ENCODE results near the gene MRPL53. TPM values are rescaled to one million over a fixed set of nuclear protein-coding genes. Genes with fewer than 3 reads are reported as not detected.

MRPL53 gene
- total and polyA plus RNA-seq, 2 of the 4 experiments (the other 2 are of a cell fraction): 5.2 to 39.0 TPM

GRCh38 chr2:74448771-74449170 is 23.7 kb downstream of the MRPL53 start:
- no peaks in the 10 kb centered on the region for H3K4me1 ChIP-seq (ENCODE audit: control insufficient read depth, insufficient read depth, low read length)
- dilution Hi-C loops (cut with HindIII; ENCODE audit: low sequenced_read_pairs, unreplicated experiment): no loop called here
- no peak overlapping the region for H3K4me2 ChIP-seq (ENCODE audit: low read depth, low read length)
- peaks cover 5% of the 10 kb centered on the region; the same call in 1 of the 2 replicates for H3K27me3 ChIP-seq (ENCODE audit: control insufficient read depth, insufficient read depth, low read length)
- no peaks in the 10 kb centered on the region for H3K79me1 ChIP-seq (ENCODE audit: low read depth in 1 of 2, low read length in 2 of 2)
- no peak for TF ChIP-seq NFE2L2 (IDR thresholded peaks at IDR 0.05; ENCODE audit: low read depth, low read length)
- TF ChIP-seq MXI1 (IDR thresholded peaks at IDR 0.05; ENCODE audit: borderline replicate concordance, low read depth, low read length): no peak
- no peak for TF ChIP-seq RFX5 (IDR thresholded peaks at IDR 0.05; ENCODE audit: low read depth, low read length)
- TF ChIP-seq MAFK (IDR thresholded peaks at IDR 0.05; ENCODE audit: low read depth, low read length): no peak
- no peak for TF ChIP-seq USF2 (IDR thresholded peaks at IDR 0.05; ENCODE audit: low read depth, low read length)
- TF ChIP-seq SMC3 (IDR thresholded peaks at IDR 0.05; ENCODE audit: low read depth, low read length): no peak
- no peak for TF ChIP-seq CEBPB (IDR thresholded peaks at IDR 0.05; ENCODE audit: low read depth, low read length)
- no peak for TF ChIP-seq BHLHE40 (IDR thresholded peaks at IDR 0.05; ENCODE audit: low read depth, low read length)
- no peak for TF ChIP-seq CHD1 (IDR thresholded peaks at IDR 0.05; ENCODE audit: low read depth, low read length)
- TF ChIP-seq ELK1 (IDR thresholded peaks at IDR 0.05; ENCODE audit: borderline replicate concordance, low read depth, low read length): no peak
- no peak for TF ChIP-seq RAD21 (IDR thresholded peaks at IDR 0.05; ENCODE audit: low read length)
- no peak for TF ChIP-seq RCOR1 (IDR thresholded peaks at IDR 0.05; ENCODE audit: insufficient replicate concordance, low read length)
- no peak for TF ChIP-seq FOS (IDR thresholded peaks at IDR 0.05; ENCODE audit: low read depth, low read length)
- TF ChIP-seq POLR2A (IDR thresholded peaks at IDR 0.05; ENCODE audit: low read depth, low read length): no peak
- TF ChIP-seq CTCF (conservative IDR thresholded peaks at IDR 0.05; ENCODE audit: low read depth, low read length): no peak
- no peak for TF ChIP-seq MAZ (IDR thresholded peaks at IDR 0.05; ENCODE audit: borderline replicate concordance, low read depth, low read length)
- H2BK15ac ChIP-seq (ENCODE audit: low read depth, low read length): no peak overlapping the region
- no peak overlapping the region for H3K56ac ChIP-seq (ENCODE audit: extremely low read depth, insufficient read depth, low read length)
- ChIA-PET POLR2A (ENCODE audit: unreplicated experiment) (no interaction called here), CTCF (no interaction called here)
- WGBS, 2 experiments (ENCODE audit: extremely low coverage in 2 of 2, insufficient read length in 1 of 2): no CpG with 5 or more reads among the region's 2 CpGs
- H2AFZ ChIP-seq (replicated peaks; ENCODE audit: low read length, poor library complexity): no peak overlapping the region
- no peak overlapping the region for H3K14ac ChIP-seq (replicated peaks; ENCODE audit: low read depth, low read length)
- no peak overlapping the region for H4K8ac ChIP-seq (ENCODE audit: low read depth in 2 of 2, low read length in 2 of 2)
- H3K23ac ChIP-seq (ENCODE audit: low read depth, low read length): no peak overlapping the region
- ATAC-seq (ENCODE audit: low read depth): no peak
- no TSS peak for BruUV-seq (replicated peaks)
- H2BK5ac ChIP-seq (ENCODE audit: low read depth, low read length, poor library complexity, severe bottlenecking): no peak overlapping the region
- H3K9me3 ChIP-seq (ENCODE audit: control insufficient read depth, insufficient read depth, low read length): no peaks in the 10 kb centered on the region
- no peak overlapping the region for H2BK20ac ChIP-seq (ENCODE audit: low read depth, low read length)
- no peak overlapping the region for H4K91ac ChIP-seq (ENCODE audit: insufficient read depth, low read depth, low read length)
- no peaks in the 10 kb centered on the region for H3K9me1 ChIP-seq (ENCODE audit: insufficient read depth, low read length)
- H4K5ac ChIP-seq (ENCODE audit: low read depth, low read length): no peak overlapping the region
- no peak overlapping the region for H2AK9ac ChIP-seq (replicated peaks; ENCODE audit: low read depth, low read length, poor library complexity)
- no peak overlapping the region for H2BK120ac ChIP-seq (ENCODE audit: low read depth, low read length)
- intact Hi-C loops (cut with micrococcal nuclease): no loop called here
- in situ Hi-C loops (cut with MboI; ENCODE audit: low sequenced_read_pairs): no loop called here
- no peak overlapping the region for H3K4ac ChIP-seq (ENCODE audit: low read depth, low read length)
- no peak overlapping the region for H3K4me3 ChIP-seq (ENCODE audit: insufficient read depth, low read depth, low read length)
- no peaks in the 10 kb centered on the region for H3K36me3 ChIP-seq (ENCODE audit: control insufficient read depth, insufficient read depth, low read length)
- no peak overlapping the region for H3K9ac ChIP-seq (ENCODE audit: low read depth, low read length)
- no peak for DNase-seq
- H4K20me1 ChIP-seq (ENCODE audit: insufficient read depth, low read length): no peaks in the 10 kb centered on the region
- no peak overlapping the region for H2AK5ac ChIP-seq (ENCODE audit: low read depth, low read length)
- no peak overlapping the region for H3K27ac ChIP-seq (ENCODE audit: insufficient read depth, low read length)
- no peak overlapping the region for H3K18ac ChIP-seq (ENCODE audit: low read depth, low read length)
